ENCODE measurements around the gene IKBKE.

DNA sequence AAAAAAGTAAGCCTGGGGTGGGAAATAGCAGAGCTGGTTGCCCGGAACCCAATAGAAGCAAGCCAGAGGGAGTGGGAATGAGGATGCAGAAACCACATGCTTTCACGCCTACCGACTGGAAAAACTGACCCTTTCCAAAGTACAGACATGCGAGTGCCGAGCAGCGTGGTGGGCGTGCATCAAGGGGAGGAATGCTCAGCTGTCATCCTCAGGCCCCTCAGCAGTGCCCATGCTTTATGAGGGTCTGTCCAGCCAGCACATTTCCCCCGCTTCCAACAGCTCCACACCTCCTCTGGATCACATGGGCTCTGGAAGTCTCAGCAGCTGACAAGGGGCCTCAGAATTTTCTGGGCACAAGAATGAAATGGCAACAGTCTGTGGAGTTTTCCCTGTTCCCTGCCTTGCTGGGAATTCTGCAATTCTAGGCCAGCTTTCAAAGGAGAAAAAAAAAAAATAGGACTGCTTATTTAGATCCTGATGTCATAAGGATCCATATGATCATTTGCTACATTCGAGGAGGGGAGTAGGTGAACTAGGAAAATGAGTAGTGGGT, 19.1 kb upstream of the IKBKE start:
- TF ChIP-seq, protein P1, sequence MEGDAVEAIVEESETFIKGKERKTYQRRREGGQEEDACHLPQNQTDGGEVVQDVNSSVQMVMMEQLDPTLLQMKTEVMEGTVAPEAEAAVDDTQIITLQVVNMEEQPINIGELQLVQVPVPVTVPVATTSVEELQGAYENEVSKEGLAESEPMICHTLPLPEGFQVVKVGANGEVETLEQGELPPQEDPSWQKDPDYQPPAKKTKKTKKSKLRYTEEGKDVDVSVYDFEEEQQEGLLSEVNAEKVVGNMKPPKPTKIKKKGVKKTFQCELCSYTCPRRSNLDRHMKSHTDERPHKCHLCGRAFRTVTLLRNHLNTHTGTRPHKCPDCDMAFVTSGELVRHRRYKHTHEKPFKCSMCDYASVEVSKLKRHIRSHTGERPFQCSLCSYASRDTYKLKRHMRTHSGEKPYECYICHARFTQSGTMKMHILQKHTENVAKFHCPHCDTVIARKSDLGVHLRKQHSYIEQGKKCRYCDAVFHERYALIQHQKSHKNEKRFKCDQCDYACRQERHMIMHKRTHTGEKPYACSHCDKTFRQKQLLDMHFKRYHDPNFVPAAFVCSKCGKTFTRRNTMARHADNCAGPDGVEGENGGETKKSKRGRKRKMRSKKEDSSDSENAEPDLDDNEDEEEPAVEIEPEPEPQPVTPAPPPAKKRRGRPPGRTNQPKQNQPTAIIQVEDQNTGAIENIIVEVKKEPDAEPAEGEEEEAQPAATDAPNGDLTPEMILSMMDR (IDR thresholded peaks at IDR 0.05), result no peak
- no peak for TF ChIP-seq POLR2A (IDR thresholded peaks at IDR 0.05)

Measured in thyroid gland (tissue), 4 donors.